Measurements from ENCODE around the gene GPRC5C.

GPRC5C gene

DNA sequence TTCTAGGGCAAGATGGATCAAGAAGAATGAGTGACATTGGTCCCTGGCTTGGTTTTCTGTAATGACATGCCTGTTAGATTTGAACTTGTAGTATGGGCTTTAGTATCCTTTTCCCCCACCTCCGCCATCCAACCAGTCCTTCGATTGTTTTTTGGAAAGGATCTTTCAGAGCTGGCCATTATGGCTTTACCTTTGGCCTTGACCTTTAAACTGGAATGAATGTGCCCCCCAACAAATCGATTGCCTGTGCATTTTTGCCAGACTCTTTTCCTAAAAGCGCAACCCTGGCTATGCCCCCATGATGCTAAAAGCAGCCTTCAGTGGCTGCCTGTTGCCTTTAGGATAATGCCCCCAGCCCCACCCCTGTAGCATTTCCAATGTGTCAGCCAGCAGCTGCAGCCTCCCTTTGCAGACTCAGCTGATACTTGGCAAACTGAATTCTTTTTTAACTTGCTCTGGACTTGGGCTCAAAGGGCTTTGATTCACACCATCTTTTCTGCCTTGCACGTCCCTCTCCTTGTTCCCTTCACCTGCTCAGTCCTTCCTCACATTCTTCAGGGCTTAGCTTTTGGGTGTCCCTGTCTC is 4.0 kb downstream of the GPRC5C start:
- no peak for DNase-seq

- peak; percentile 40 for DNase-seq
Measured at GRCh38 chr17:74437702-74438101, 5.8 kb downstream of the GPRC5C start.

DNA sequence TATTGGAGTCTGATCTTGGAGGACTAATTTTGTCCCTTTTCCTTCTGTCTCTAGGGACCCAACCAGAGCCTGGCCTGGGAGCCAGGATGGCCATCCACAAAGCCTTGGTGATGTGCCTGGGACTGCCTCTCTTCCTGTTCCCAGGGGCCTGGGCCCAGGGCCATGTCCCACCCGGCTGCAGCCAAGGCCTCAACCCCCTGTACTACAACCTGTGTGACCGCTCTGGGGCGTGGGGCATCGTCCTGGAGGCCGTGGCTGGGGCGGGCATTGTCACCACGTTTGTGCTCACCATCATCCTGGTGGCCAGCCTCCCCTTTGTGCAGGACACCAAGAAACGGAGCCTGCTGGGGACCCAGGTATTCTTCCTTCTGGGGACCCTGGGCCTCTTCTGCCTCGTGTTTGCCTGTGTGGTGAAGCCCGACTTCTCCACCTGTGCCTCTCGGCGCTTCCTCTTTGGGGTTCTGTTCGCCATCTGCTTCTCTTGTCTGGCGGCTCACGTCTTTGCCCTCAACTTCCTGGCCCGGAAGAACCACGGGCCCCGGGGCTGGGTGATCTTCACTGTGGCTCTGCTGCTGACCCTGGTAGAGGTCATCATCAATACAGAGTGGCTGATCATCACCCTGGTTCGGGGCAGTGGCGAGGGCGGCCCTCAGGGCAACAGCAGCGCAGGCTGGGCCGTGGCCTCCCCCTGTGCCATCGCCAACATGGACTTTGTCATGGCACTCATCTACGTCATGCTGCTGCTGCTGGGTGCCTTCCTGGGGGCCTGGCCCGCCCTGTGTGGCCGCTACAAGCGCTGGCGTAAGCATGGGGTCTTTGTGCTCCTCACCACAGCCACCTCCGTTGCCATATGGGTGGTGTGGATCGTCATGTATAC is 8.0 kb downstream of the GPRC5C start:
- no peak for DNase-seq

- no peak for DNase-seq
Measured at GRCh38 chr17:74441537-74441936, 9.6 kb downstream of the GPRC5C start.

DNA sequence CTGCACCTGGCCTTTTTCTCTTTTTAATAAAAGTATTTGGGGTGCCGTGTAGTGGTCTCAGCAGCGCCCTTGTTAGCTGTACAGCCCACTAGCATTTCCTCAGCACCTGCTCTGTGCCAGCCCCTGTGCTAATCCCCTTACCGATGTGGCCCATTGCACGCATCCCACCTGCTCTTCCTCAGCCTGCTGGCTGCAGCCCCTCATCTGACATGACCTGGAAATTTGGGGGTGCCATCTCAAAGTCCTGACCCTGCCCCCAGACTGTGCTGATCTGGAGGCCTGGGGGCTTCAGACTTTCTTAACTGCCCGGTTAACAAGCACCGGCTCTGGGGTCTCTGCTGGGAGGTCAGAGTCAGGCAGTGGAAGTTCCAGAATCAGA is 10.4 kb downstream of the GPRC5C start:
- no peak for DNase-seq

- peak; percentile 62 for DNase-seq
Measured at GRCh38 chr17:74442670-74443515, 11.0 kb downstream of the GPRC5C start.

DNA sequence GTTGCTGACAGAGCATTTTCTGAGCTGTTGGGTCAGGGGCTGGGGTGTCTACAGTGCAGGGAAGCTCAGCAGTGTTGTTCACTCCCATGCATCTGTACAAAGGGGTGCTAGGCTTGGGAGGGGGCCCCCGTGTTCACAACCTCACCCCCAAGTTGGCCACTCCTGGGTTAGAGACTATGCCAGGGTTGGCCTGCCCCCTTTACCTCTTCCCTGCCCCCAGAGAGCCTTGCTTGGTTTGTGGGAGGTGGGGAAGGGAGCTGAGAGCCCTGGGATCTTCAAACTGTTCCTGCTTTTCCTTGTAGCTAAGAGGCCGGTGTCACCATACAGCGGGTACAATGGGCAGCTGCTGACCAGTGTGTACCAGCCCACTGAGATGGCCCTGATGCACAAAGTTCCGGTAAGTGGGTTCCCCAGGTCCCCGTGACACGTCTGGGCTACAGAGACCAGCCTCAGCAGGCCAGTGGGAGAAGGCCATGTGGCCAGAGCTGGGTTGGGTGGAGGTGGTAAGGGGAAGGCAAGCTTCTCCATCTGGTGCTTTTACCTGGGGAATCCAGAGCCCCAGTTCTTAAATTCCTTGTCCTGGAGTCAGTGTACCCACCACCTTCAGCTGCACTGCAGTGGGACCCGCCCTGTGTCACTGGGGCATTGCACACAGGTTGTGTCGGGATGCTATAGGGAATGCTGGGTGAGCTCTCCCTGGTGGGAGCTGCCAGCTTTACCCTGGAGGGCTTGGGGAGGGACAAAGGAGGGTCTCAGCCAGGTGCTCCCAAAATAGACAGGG is 11.8 kb downstream of the GPRC5C start:
- no peak for DNase-seq

DNA sequence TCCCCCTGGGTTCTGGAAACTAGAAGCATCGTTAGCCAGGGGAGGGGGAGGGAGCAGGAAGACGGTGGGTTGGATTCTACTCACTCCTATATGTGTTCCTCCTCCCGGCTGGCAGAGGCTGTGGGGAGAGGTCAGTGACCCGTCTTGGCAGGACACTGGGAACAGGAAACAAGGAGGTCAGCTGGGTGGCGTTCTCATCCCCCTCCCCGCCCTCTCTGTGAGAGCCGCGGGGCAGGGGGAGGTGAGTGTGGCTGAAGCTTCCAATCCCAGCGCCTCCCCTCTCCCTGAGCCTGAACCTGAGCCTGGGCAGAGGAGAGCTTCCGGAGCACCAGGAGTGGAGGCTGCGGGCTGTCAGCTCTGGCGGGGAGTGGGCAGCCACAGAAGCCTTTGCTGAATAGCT is 12.5 kb downstream of the GPRC5C start:
- DNase-seq, result no peak

GRCh38 chr17:74445158-74445557 is 13.3 kb downstream of the GPRC5C start:
- DNase-seq, result no peak

GRCh38 chr17:74446551-74447500 is 14.9 kb downstream of the GPRC5C start:
- peak; percentile 26 for DNase-seq

GRCh38 chr17:74447628-74448159 is 15.8 kb downstream of the GPRC5C start:
- DNase-seq, result no peak

DNA sequence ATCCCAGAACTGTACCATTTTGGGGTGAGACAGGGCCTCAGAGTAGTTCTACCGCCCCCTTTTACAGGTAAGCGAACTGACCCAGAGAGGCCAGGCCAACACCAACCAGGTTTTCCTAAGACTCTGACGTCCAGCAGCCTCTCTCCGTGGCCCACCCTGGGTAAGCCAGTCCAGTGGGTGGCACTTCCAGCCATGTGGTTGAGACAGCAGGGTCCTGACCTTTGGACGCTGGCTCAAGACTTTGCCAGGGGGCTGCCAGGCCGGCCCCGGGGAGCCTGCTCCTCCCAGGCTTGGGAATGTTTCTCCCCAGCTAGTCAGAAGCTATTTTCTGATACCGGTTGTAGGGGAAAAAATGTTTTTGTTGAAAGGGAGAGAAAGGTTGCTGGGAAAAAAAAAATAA is 16.9 kb downstream of the GPRC5C start:
- no peak for DNase-seq

- no peak for DNase-seq
Measured at GRCh38 chr17:74449306-74449705, 17.4 kb downstream of the GPRC5C start.

DNA sequence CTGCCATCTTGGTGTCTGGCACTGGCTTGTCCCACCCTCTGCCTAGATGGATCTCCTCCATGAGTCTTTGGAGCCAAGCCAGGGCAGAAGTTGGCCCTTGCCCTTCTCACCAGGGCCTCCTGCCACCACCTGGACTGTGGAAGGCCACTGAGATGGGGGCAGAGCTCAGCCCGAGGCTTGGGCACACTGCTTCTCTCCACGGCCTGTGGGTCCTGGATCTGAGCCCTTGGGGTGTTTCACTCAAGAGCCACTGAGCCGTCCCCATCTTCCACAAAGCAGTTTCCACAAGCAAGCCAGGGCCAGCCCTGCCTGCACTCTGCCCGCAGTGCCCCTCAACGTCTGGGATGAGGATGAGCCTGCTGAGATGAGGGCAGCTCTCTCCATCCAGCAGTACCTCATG is 17.9 kb downstream of the GPRC5C start:
- no peak for DNase-seq

- DNase-seq, result no peak
Measured at GRCh38 chr17:74450231-74450630, 18.3 kb downstream of the GPRC5C start.

DNA sequence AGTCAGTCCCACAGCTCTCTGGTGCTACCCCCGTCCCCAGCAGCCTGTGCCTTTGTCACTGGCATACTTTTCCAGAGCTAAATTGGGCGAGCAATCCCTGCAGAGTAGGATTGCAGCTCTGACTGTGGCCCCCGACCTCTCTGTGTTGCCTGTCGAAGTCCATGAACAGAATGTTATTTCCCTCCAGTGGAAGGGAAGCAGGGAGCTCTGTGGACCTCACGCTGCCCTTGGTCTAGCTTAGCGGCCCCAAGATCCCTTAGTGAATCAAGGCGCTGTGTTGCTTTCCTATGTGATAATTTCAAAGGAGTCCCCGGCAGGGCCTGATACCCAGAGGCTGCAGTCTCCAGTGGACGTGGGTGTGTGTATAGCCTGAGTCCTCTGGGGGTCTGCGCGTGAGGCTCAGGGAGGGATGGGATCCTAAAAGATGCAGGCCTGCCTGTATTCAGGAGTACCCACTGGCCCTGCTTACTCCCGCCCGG is 19.1 kb downstream of the GPRC5C start:
- no peak for DNase-seq

- no peak for DNase-seq
Measured at GRCh38 chr17:74451557-74451956, 19.7 kb downstream of the GPRC5C start.

GRCh38 chr17:74452033-74452840 is 20.3 kb downstream of the GPRC5C start:
- no peak for DNase-seq

GRCh38 chr17:74452841-74453661 is 21.2 kb downstream of the GPRC5C start:
- DNase-seq, result no peak
